GM18867 (cell line): ENCODE measurements around the gene RPS8.
"Not testable (repeated sequence)": the region's sequence is repeated elsewhere in the genome, so short reads cannot be mapped to it uniquely, and the experiment has no call there.

Experiments used
- ATAC-seq: cut with Tn5 transposase; IDR thresholded peaks from one replicate; pipeline ENCODE4 v1.9.1; 2021; ENCODE audit warnings: mild to moderate bottlenecking, moderate library complexity; ENCODE audit not compliant: unreplicated experiment

RPS8 gene

GRCh38 chr1:44775078-44775929 lies at the start of gene RPS8:
TSS of gene RPS8 (plus strand) at chr1:44775540. CDS start at chr1:44775597, 57 bp downstream.
- peak; percentile 76 for ATAC-seq

GRCh38 chr1:44730741-44731512 lies 44.4 kb upstream of the RPS8 start, which contains the start of gene RNU5D-1:
TSS of gene RNU5D-1 (minus strand) at chr1:44731170.
- ATAC-seq: peak; percentile 68

GRCh38 chr1:44733365-44733764 lies 42.0 kb upstream of the RPS8 start:
- ATAC-seq: no peak

GRCh38 chr1:44733784-44734183 lies 41.6 kb upstream of the RPS8 start:
- ATAC-seq: no peak

- ATAC-seq: no peak
Measured at GRCh38 chr1:44735992-44736391, 39.3 kb upstream of the RPS8 start.

GRCh38 chr1:44738953-44739306 lies 36.4 kb upstream of the RPS8 start:
- not testable (repeated sequence) for ATAC-seq

- peak; percentile 97 for ATAC-seq
Measured at GRCh38 chr1:44739307-44740178, 35.8 kb upstream of the RPS8 start, which contains the start of gene KIF2C. TSS of gene KIF2C (plus strand) at chr1:44739837. CDS start at chr1:44739933, 96 bp downstream.

GRCh38 chr1:44740179-44740617 lies 35.1 kb upstream of the RPS8 start:
- ATAC-seq: no peak

GRCh38 chr1:44743211-44743610 lies 32.1 kb upstream of the RPS8 start:
- ATAC-seq: no peak

GRCh38 chr1:44747878-44748277 lies 27.5 kb upstream of the RPS8 start:
- no peak for ATAC-seq

- ATAC-seq: no peak
Measured at GRCh38 chr1:44757420-44757819, 17.9 kb upstream of the RPS8 start.

GRCh38 chr1:44759077-44759476 lies 16.3 kb upstream of the RPS8 start:
- ATAC-seq: no peak

GRCh38 chr1:44760876-44761275 lies 14.5 kb upstream of the RPS8 start:
- no peak for ATAC-seq

- not testable (repeated sequence) for ATAC-seq
Measured at GRCh38 chr1:44766421-44766820, 8.9 kb upstream of the RPS8 start.

GRCh38 chr1:44775930-44776729 lies 790 bp downstream of the RPS8 start:
- ATAC-seq: peak; percentile 20

GRCh38 chr1:44776730-44777068 lies 1.4 kb downstream of the RPS8 start:
- no peak for ATAC-seq

- no peak for ATAC-seq
Measured at GRCh38 chr1:44777547-44777946, 2.2 kb downstream of the RPS8 start.

GRCh38 chr1:44777969-44778635 lies 2.8 kb downstream of the RPS8 start:
- no peak for ATAC-seq

- no peak for ATAC-seq
Measured at GRCh38 chr1:44778705-44779576, 3.6 kb downstream of the RPS8 start.
